KMS-11 (cell line): Measurements from ENCODE around the gene ALPK1.

ENCODE experiments used
- H2AFZ ChIP-seq: fragments of 200-600 bp; sonication (generic); 2 replicates; pipeline ENCODE4 v1.6.1; 2016; ENCODE audit warnings: antibody characterized with exemption, mixed run types, low read depth
- H3K27ac ChIP-seq: fragments of 200-600 bp; sonication (generic); 2 replicates; pipeline ENCODE4 v1.6.1; 2016; ENCODE audit warnings: mild to moderate bottlenecking, mixed run types
- H3K27me3 ChIP-seq: fragments of 200-600 bp; sonication (generic); 2 replicates; pipeline ENCODE4 v1.6.1; 2017; ENCODE audit warnings: mild to moderate bottlenecking, low read depth, mixed run types, moderate library complexity; ENCODE audit not compliant: insufficient read depth
- H3K36me3 ChIP-seq: fragments of 200-600 bp; sonication (generic); 2 replicates; pipeline ENCODE4 v1.6.1; 2017; ENCODE audit warnings: mild to moderate bottlenecking, mixed run types; ENCODE audit not compliant: insufficient read depth
- H3K4me1 ChIP-seq: fragments of 200-600 bp; sonication (generic); 2 replicates; pipeline ENCODE4 v1.6.1; 2016; ENCODE audit warnings: mild to moderate bottlenecking, low read depth, mixed run types; ENCODE audit not compliant: poor library complexity, severe bottlenecking
- H3K4me2 ChIP-seq: fragments of 200-600 bp; sonication (generic); 2 replicates; pipeline ENCODE4 v1.7.0; 2016; ENCODE audit warnings: mild to moderate bottlenecking, mixed run types
- H3K4me3 ChIP-seq: fragments of 200-600 bp; sonication (generic); IDR thresholded peaks from 2 replicates; pipeline ENCODE4 v1.6.1; 2017; ENCODE audit warnings: low read depth, low read length, mixed read lengths; ENCODE audit not compliant: insufficient read depth
- H3K79me2 ChIP-seq: fragments of 200-600 bp; sonication (generic); 2 replicates; pipeline ENCODE4 v1.6.1; 2016; ENCODE audit warnings: low read depth, mixed run types; ENCODE audit not compliant: insufficient read depth
- H3K9ac ChIP-seq: fragments of 200-600 bp; sonication (generic); 2 replicates; pipeline ENCODE4 v1.6.1; 2016; ENCODE audit warnings: mild to moderate bottlenecking, mixed run types
- H4K20me1 ChIP-seq: fragments of 200-600 bp; sonication (generic); 2 replicates; pipeline ENCODE4 v1.6.1; 2016; ENCODE audit warnings: mild to moderate bottlenecking, mixed run types; ENCODE audit not compliant: insufficient read depth
- CTCF ChIP-seq: fragments of 200-600 bp; sonication (generic); conservative IDR thresholded peaks from 2 replicates; pipeline ENCODE4 v1.6.1; 2017; ENCODE audit warnings: low read depth, mild to moderate bottlenecking, antibody characterized with exemption, low read length, moderate library complexity, mixed read lengths

ALPK1 gene

GRCh38 chr4:112358952-112359749 lies 62.0 kb downstream of the ALPK1 start:
- Histone ChIP-seq H3K9ac (no peak overlapping the region), H3K79me2 (no peaks in the 10 kb centered on the region), H3K27me3 (no peaks in the 10 kb centered on the region), H4K20me1 (no peaks in the 10 kb centered on the region), H3K36me3 (no peaks in the 10 kb centered on the region), H3K4me2 (no peak overlapping the region), H2AFZ (no peak overlapping the region), H3K4me1 (no peaks in the 10 kb centered on the region), H3K4me3 (no peak overlapping the region), H3K27ac (no peak overlapping the region)
- no peak for TF ChIP-seq CTCF

DNA sequence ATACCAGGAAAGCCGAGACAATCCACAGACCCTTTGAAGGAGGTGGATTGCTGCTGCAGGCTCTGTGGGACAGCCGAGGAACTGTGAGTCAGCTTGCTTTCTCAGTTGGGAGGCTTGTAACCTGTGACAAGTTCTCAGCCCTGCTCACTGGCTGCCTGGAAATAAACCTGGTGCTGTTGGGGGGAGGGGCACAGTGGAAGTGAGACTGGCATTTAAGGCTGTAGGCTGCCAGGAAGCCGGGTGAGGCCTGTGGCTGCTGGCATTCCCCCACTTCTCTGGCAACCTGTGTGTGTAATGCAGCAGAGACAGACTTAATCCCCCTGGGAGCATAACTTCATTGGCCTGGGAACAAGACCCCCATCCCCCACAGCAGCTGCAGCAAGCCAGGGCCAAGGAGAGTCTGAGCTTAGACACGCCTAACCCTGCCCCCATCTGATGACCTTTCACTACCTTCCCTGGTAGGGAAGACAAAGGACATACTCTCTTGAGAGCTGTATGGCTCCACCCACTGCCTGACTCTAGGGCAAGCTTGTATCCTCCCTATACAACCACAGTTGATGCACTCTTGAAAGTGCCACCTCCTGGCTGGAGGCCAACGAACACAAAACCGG lies 64.1 kb downstream of the ALPK1 start:
- Histone ChIP-seq H3K27me3 (no peaks in the 10 kb centered on the region), H3K4me1 (no peaks in the 10 kb centered on the region), H3K9ac (no peak overlapping the region), H2AFZ (no peak overlapping the region), H4K20me1 (no peaks in the 10 kb centered on the region), H3K4me3 (no peak overlapping the region), H3K36me3 (no peaks in the 10 kb centered on the region), H3K79me2 (no peaks in the 10 kb centered on the region), H3K27ac (no peak overlapping the region), H3K4me2 (no peak overlapping the region)
- TF ChIP-seq CTCF = no peak

GRCh38 chr4:112370466-112370865 lies 73.3 kb downstream of the ALPK1 start:
- Histone ChIP-seq H3K4me3 (no peak overlapping the region), H3K4me2 (no peak overlapping the region), H3K79me2 (no peaks in the 10 kb centered on the region), H2AFZ (no peak overlapping the region), H3K27ac (no peak overlapping the region), H3K4me1 (peaks cover 3% of the 10 kb centered on the region), H3K36me3 (no peaks in the 10 kb centered on the region), H4K20me1 (no peaks in the 10 kb centered on the region), H3K9ac (no peak overlapping the region), H3K27me3 (no peaks in the 10 kb centered on the region)
- TF ChIP-seq CTCF = no peak

GRCh38 chr4:112371361-112371760 lies 74.2 kb downstream of the ALPK1 start:
- H3K79me2 ChIP-seq = no peaks in the 10 kb centered on the region
- no peak overlapping the region for H2AFZ ChIP-seq
- TF ChIP-seq CTCF = no peak

More at GRCh38 chr4:112371361-112371760, 74.2 kb downstream of the ALPK1 start:
- Histone ChIP-seq H3K36me3 (no peaks in the 10 kb centered on the region), H3K27me3 (no peaks in the 10 kb centered on the region), H3K4me1 (peaks cover 6% of the 10 kb centered on the region), H4K20me1 (no peaks in the 10 kb centered on the region), H3K4me2 (no peak overlapping the region), H3K4me3 (no peak overlapping the region), H3K27ac (no peak overlapping the region), H3K9ac (no peak overlapping the region)
